ENCODE data around the gene CPTP. TPM values are rescaled to one million over a fixed set of nuclear protein-coding genes. Genes with fewer than 3 reads are reported as not detected.
A peak's percentile ranks its signal among the peaks of the same experiment; 100 is the strongest.

Gene CPTP
- total RNA-seq, 2 experiments from 2014 or later, result 25.2 to 27.6 TPM

GRCh38 chr1:1349256-1350012 lies 24.8 kb downstream of the CPTP start, which contains the start of gene DVL1:
Gene DVL1, minus strand, starts transcription at chr1:1349418. Its CDS starts 353 bp downstream, at chr1:1349065.
- peak; percentile 72 for DNase-seq
- H3K27ac Mint-ChIP-seq, result peak within 1 kb of the TSS; percentile 64
- peaks cover 22% of the 10 kb centered on the region for H3K27me3 Mint-ChIP-seq
- H3K36me3 Mint-ChIP-seq (ENCODE audit: low read depth), result no peaks in the 10 kb centered on the region
- peaks cover 27% of the 10 kb centered on the region for H3K4me1 Mint-ChIP-seq
- no peaks in the 10 kb centered on the region for H3K9me3 Mint-ChIP-seq
- peak within 1 kb of the TSS; percentile 74 for H3K4me3 Mint-ChIP-seq
- ChIA-PET POLR2A (no interaction called here), CTCF (interaction anchor here (1.4 kb wide), 1 partner anchor 26 kb away, joined by 4 read pairs; the partner anchor contains the start of gene AURKAIP1)

GRCh38 chr1:1351511-1352427 lies 27.2 kb downstream of the CPTP start:
- ChIA-PET POLR2A (no interaction called here), CTCF (interaction anchor here (0.6 to 1.6 kb wide), 7 partner anchors 19 to 174 kb away, joined by 3 to 5 read pairs (median 4); partner anchors contain the start of genes AURKAIP1 and CCNL2)
- no peak for DNase-seq
- H3K27ac Mint-ChIP-seq, result peak overlapping the region; percentile 69
- H3K36me3 Mint-ChIP-seq (ENCODE audit: low read depth), result no peaks in the 10 kb centered on the region
- peaks cover 27% of the 10 kb centered on the region for H3K4me1 Mint-ChIP-seq
- peak overlapping the region; percentile 58 for H3K4me3 Mint-ChIP-seq
- no peaks in the 10 kb centered on the region for H3K9me3 Mint-ChIP-seq
- peaks cover 22% of the 10 kb centered on the region for H3K27me3 Mint-ChIP-seq

GRCh38 chr1:1352786-1353388 lies 28.3 kb downstream of the CPTP start:
- ChIA-PET CTCF (interaction anchor here (1.6 kb wide), 1 partner anchor 20 kb away, joined by 4 read pairs; no protein-coding TSS in a partner anchor), POLR2A (no interaction called here)
- peak overlapping the region; percentile 58 for H3K4me3 Mint-ChIP-seq

GRCh38 chr1:1353389-1354151 lies 29.0 kb downstream of the CPTP start:
- no peak for DNase-seq
- ChIA-PET CTCF (interaction anchor here (1.6 kb wide), 1 partner anchor 19 kb away, joined by 4 read pairs; no protein-coding TSS in a partner anchor), POLR2A (no interaction called here)
- H3K4me1 Mint-ChIP-seq, result peaks cover 18% of the 10 kb centered on the region
- no peak overlapping the region for H3K4me3 Mint-ChIP-seq
- no peaks in the 10 kb centered on the region for H3K9me3 Mint-ChIP-seq
- peaks cover 22% of the 10 kb centered on the region for H3K27me3 Mint-ChIP-seq
- H3K27ac Mint-ChIP-seq, result peak overlapping the region; percentile 25
- no peaks in the 10 kb centered on the region for H3K36me3 Mint-ChIP-seq (ENCODE audit: low read depth)

More at GRCh38 chr1:1352786-1353388, 28.3 kb downstream of the CPTP start:
- H3K4me1 Mint-ChIP-seq, result peaks cover 17% of the 10 kb centered on the region
- DNase-seq, result no peak
- no peaks in the 10 kb centered on the region for H3K9me3 Mint-ChIP-seq
- peak overlapping the region; percentile 25 for H3K27ac Mint-ChIP-seq
- peaks cover 22% of the 10 kb centered on the region for H3K27me3 Mint-ChIP-seq
- H3K36me3 Mint-ChIP-seq (ENCODE audit: low read depth), result no peaks in the 10 kb centered on the region

GRCh38 chr1:1354271-1355247 lies 30.0 kb downstream of the CPTP start:
- H3K4me1 Mint-ChIP-seq, result peaks cover 27% of the 10 kb centered on the region
- CTCF ChIA-PET, result interaction anchor here (1.0 kb wide), 1 partner anchor 16 kb away, joined by 4 read pairs; no protein-coding TSS in a partner anchor
- no peak overlapping the region for H3K27ac Mint-ChIP-seq
- no peaks in the 10 kb centered on the region for H3K9me3 Mint-ChIP-seq
- POLR2A ChIA-PET, result no interaction called here
- peaks cover 22% of the 10 kb centered on the region for H3K27me3 Mint-ChIP-seq
- DNase-seq, result no peak
- no peaks in the 10 kb centered on the region for H3K36me3 Mint-ChIP-seq (ENCODE audit: low read depth)
- no peak overlapping the region for H3K4me3 Mint-ChIP-seq

GRCh38 chr1:1355416-1355815 lies 30.8 kb downstream of the CPTP start:
- Mint-ChIP-seq H3K36me3 (ENCODE audit: low read depth) (no peaks in the 10 kb centered on the region), H3K27ac (no peak overlapping the region), H3K4me3 (no peak overlapping the region), H3K4me1 (peaks cover 29% of the 10 kb centered on the region), H3K9me3 (no peaks in the 10 kb centered on the region), H3K27me3 (peaks cover 22% of the 10 kb centered on the region)
- ChIA-PET CTCF (interaction anchor here (1.0 kb wide), 1 partner anchor 16 kb away, joined by 4 read pairs; no protein-coding TSS in a partner anchor), POLR2A (no interaction called here)
- DNase-seq, result no peak

- Mint-ChIP-seq H3K4me1 (peaks cover 34% of the 10 kb centered on the region), H3K27me3 (peaks cover 27% of the 10 kb centered on the region), H3K36me3 (ENCODE audit: low read depth) (no peaks in the 10 kb centered on the region), H3K4me3 (no peak overlapping the region), H3K27ac (no peak overlapping the region), H3K9me3 (peaks cover 2% of the 10 kb centered on the region)
- no peak for DNase-seq
- ChIA-PET POLR2A (no interaction called here), CTCF (no interaction called here)
These were observed 31.7 kb downstream of the CPTP start for GRCh38 chr1:1356166-1356795.

- peaks cover 35% of the 10 kb centered on the region for H3K4me1 Mint-ChIP-seq
- H3K36me3 Mint-ChIP-seq (ENCODE audit: low read depth), result no peaks in the 10 kb centered on the region
- POLR2A ChIA-PET, result no interaction called here
- CTCF ChIA-PET, result no interaction called here
- H3K27ac Mint-ChIP-seq, result no peak overlapping the region
- no peak for DNase-seq
- H3K4me3 Mint-ChIP-seq, result no peak overlapping the region
- peaks cover 2% of the 10 kb centered on the region for H3K9me3 Mint-ChIP-seq
- H3K27me3 Mint-ChIP-seq, result peaks cover 27% of the 10 kb centered on the region
These were observed 32.3 kb downstream of the CPTP start for GRCh38 chr1:1356796-1357401.

- H3K9me3 Mint-ChIP-seq, result peaks cover 2% of the 10 kb centered on the region
- ChIA-PET POLR2A (no interaction called here), CTCF (no interaction called here)
- H3K4me3 Mint-ChIP-seq, result no peak overlapping the region
- peak overlapping the region; percentile 36 for H3K27ac Mint-ChIP-seq
- H3K27me3 Mint-ChIP-seq, result peaks cover 21% of the 10 kb centered on the region
- DNase-seq, result no peak
- H3K36me3 Mint-ChIP-seq (ENCODE audit: low read depth), result no peaks in the 10 kb centered on the region
- H3K4me1 Mint-ChIP-seq, result peaks cover 30% of the 10 kb centered on the region
These were observed 33.4 kb downstream of the CPTP start for GRCh38 chr1:1357871-1358432.

- Mint-ChIP-seq H3K4me1 (peaks cover 27% of the 10 kb centered on the region), H3K36me3 (ENCODE audit: low read depth) (no peaks in the 10 kb centered on the region), H3K4me3 (peak within 1 kb of the TSS; percentile 10), H3K9me3 (peaks cover 2% of the 10 kb centered on the region), H3K27ac (peak within 1 kb of the TSS; percentile 74), H3K27me3 (peaks cover 18% of the 10 kb centered on the region)
- CTCF ChIA-PET, result no interaction called here
- DNase-seq, result no peak
- POLR2A ChIA-PET, result no interaction called here
These were observed 34.0 kb downstream of the CPTP start, which contains the start of gene MXRA8 for GRCh38 chr1:1358433-1359271. Gene MXRA8, minus strand, starts transcription at chr1:1358555. Its CDS starts 51 bp downstream, at chr1:1358504.

Measured in activated CD4-positive, alpha-beta T cell treated with anti-CD3 and anti-CD28 coated beads, Interleukin-2, amount 10 ng/mL, durations not matched to agents 7 days and 5 days (primary cell).